ENCODE data around the gene TRIM45. TPM values are rescaled to one million over a fixed set of nuclear protein-coding genes. Genes with fewer than 3 reads are reported as not detected.

Gene TRIM45
- polyA plus RNA-seq, 1 experiment: 3.8 TPM

DNA sequence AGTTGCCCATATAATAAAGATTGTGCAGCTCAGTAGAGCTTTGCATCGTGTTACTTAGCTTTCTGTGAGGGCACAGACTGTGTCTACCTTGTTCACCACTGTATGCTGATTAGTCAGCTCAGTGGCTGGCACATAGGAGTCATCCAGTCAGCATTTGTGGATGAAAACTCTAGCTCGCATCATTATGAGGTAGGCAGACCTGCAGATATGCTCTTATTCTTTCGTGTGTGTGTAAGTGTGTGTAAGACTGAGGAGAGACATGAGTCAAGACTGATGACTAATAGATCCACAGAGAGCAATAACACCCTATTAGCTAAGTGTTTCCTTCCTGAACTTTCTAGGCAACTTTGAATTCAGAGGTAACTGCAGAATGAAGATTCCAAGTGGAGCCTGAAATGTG lies 44.3 kb downstream of the TRIM45 start:
- TF ChIP-seq, protein P1, sequence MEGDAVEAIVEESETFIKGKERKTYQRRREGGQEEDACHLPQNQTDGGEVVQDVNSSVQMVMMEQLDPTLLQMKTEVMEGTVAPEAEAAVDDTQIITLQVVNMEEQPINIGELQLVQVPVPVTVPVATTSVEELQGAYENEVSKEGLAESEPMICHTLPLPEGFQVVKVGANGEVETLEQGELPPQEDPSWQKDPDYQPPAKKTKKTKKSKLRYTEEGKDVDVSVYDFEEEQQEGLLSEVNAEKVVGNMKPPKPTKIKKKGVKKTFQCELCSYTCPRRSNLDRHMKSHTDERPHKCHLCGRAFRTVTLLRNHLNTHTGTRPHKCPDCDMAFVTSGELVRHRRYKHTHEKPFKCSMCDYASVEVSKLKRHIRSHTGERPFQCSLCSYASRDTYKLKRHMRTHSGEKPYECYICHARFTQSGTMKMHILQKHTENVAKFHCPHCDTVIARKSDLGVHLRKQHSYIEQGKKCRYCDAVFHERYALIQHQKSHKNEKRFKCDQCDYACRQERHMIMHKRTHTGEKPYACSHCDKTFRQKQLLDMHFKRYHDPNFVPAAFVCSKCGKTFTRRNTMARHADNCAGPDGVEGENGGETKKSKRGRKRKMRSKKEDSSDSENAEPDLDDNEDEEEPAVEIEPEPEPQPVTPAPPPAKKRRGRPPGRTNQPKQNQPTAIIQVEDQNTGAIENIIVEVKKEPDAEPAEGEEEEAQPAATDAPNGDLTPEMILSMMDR (IDR thresholded peaks at IDR 0.05; ENCODE audit: insufficient read depth, low read depth, low read length): no peak
- no peak for DNase-seq (ENCODE audit: low read depth)
- ChIA-PET POLR2A (interaction anchor here (0.6 kb wide), 1 partner anchor 28 kb away, joined by 3 read pairs; no protein-coding TSS in a partner anchor), CTCF (interaction anchor here (1.1 to 1.4 kb wide), 6 partner anchors 8 to 210 kb away, joined by 3 to 11 read pairs (median 5); no protein-coding TSS in a partner anchor)
- no peaks in the 10 kb centered on the region for H3K27me3 ChIP-seq (ENCODE audit: control insufficient read depth, insufficient read depth, low read length)
- no peak overlapping the region for H3K4me3 ChIP-seq (ENCODE audit: low read depth, low read length)
- peaks cover 4% of the 10 kb centered on the region for H3K36me3 ChIP-seq (ENCODE audit: control insufficient read depth, insufficient read depth, low read length)

DNA sequence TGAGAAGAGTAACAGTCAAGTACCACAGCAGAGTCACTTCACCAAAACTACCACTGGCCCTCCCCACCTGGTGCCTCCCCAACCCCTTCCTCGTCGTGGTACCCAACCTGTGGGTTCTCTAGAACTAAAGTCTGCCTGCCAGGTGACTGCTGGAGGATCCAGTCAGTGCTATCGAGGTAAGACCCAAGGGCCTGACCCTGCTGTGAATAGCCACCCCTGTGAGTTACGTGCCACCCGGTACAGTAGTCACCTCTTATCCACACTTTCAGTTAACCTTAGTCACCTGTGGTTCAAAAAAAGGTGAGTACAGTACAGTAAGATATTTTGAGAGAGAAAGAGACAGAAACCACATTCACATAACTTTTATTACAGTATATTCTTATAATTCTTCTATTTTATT lies 44.9 kb downstream of the TRIM45 start:
- H3K27me3 ChIP-seq (ENCODE audit: control insufficient read depth, insufficient read depth, low read length): no peaks in the 10 kb centered on the region
- H3K36me3 ChIP-seq (ENCODE audit: control insufficient read depth, insufficient read depth, low read length): peaks cover 4% of the 10 kb centered on the region
- no peak for DNase-seq (ENCODE audit: low read depth)
- CTCF ChIA-PET: interaction anchor here (1.1 to 1.4 kb wide), 4 partner anchors 7 to 208 kb away, joined by 3 to 11 read pairs (median 4); no protein-coding TSS in a partner anchor
- TF ChIP-seq, protein P1 (IDR thresholded peaks at IDR 0.05; ENCODE audit: insufficient read depth, low read depth, low read length): no peak
- POLR2A ChIA-PET: no interaction called here
- H3K4me3 ChIP-seq (ENCODE audit: low read depth, low read length): no peak overlapping the region

DNA sequence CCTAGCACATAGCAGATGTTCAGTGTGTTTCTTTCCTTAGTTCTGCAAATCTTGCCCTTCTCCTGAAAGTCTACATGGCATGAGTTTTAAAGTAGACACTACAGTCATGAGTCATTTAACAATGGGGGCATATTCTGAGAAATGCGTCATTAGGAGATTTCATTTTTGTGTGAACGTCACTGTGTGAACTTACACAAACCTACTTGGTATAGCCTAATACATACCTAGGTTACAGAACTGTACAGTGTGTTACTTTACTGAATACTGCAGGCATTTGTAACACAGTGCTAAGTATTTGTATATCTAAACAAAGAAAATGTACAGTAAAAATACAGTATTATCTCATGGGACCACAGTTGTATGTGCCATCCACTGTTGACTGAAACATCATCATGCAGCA lies 51.4 kb downstream of the TRIM45 start:
- ChIA-PET CTCF (interaction anchor here (1.5 to 12.2 kb wide), 5 partner anchors 22 to 218 kb away, joined by 3 to 185 read pairs (median 83); partner anchors contain the start of gene TRIM45), POLR2A (no interaction called here)
- DNase-seq (ENCODE audit: low read depth): no peak
- Histone ChIP-seq H3K36me3 (ENCODE audit: control insufficient read depth, insufficient read depth, low read length) (no peaks in the 10 kb centered on the region; the same call in 1 of the 2 replicates), H3K27me3 (ENCODE audit: control insufficient read depth, insufficient read depth, low read length) (no peaks in the 10 kb centered on the region), H3K4me3 (ENCODE audit: low read depth, low read length) (no peak overlapping the region)
- TF ChIP-seq, protein P1 (IDR thresholded peaks at IDR 0.05; ENCODE audit: insufficient read depth, low read depth, low read length): no peak

DNA sequence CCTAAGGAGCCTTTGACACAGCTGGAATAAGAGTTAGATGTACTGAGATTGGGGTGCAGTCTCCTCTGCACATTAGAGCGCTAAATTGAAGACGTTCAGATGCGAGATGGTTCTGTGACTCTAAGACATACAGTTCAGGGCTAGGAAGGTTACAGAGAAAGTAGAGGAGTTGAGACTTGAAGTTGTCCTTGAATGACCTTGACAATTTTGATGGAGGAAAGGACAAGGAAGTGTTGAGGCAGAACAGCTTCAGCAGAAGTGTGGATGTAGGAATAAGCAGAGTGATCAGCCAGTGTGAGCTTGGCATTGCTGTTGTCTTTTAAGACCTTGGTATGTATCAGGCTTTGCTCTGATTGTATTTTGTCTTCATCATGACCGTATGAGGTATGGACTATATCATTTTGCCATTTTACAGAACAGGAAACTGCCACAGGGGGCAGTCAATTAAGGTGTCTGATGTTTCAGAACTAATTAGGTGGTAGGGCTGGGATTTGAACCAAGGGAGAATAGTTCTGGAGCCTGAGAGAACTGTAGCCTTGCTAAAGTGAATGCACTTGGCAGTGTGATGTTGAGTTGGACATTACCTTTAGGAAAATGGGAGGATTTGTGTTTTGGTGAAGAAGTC lies 52.2 kb downstream of the TRIM45 start:
- H3K27me3 ChIP-seq (ENCODE audit: control insufficient read depth, insufficient read depth, low read length): no peaks in the 10 kb centered on the region
- DNase-seq (ENCODE audit: low read depth): no peak
- no peaks in the 10 kb centered on the region; the same call in 1 of the 2 replicates for H3K36me3 ChIP-seq (ENCODE audit: control insufficient read depth, insufficient read depth, low read length)
- POLR2A ChIA-PET: no interaction called here
- no peak overlapping the region for H3K4me3 ChIP-seq (ENCODE audit: low read depth, low read length)
- CTCF ChIA-PET: interaction anchor here (0.6 to 12.2 kb wide), 7 partner anchors 8 to 809 kb away, joined by 3 to 185 read pairs (median 4); partner anchors contain the start of gene TRIM45
- TF ChIP-seq, protein P1 (IDR thresholded peaks at IDR 0.05; ENCODE audit: insufficient read depth, low read depth, low read length): no peak

DNA sequence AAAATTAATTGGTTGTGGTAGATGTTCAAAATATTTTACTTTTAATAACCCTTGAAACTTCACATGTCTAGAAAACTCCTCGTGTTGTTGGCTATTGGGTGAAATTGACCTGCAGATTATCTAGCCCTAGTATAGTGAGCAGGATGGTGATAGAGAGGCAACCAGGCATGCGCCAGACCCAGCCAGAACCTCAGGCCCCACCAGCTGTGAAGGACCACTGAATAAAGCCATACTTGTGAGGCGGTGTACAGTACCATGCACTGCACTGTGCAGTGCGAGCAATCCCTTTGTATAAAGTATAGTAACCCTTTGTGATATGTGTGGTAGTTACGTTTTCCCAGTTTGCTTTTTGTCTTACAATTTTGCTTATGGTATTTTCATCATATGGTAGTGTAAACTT lies 53.0 kb downstream of the TRIM45 start:
- ChIA-PET CTCF (interaction anchor here (0.6 to 12.2 kb wide), 27 partner anchors 9 to 690 kb away, joined by 3 to 185 read pairs (median 5); partner anchors contain the start of gene TRIM45), POLR2A (interaction anchor here (0.7 kb wide), 1 partner anchor 918 kb away, joined by 3 read pairs; no protein-coding TSS in a partner anchor)
- DNase-seq (ENCODE audit: low read depth): no peak
- Histone ChIP-seq H3K27me3 (ENCODE audit: control insufficient read depth, insufficient read depth, low read length) (no peaks in the 10 kb centered on the region), H3K36me3 (ENCODE audit: control insufficient read depth, insufficient read depth, low read length) (no peaks in the 10 kb centered on the region; the same call in 1 of the 2 replicates), H3K4me3 (ENCODE audit: low read depth, low read length) (no peak overlapping the region)
- TF ChIP-seq, protein P1 (IDR thresholded peaks at IDR 0.05; ENCODE audit: insufficient read depth, low read depth, low read length): no peak

Data from BJ (cell line).